Measurements from ENCODE around the gene ATXN3.

GRCh38 chr14:92106143-92106926 lies at the start of gene ATXN3:
- TF ChIP-seq ZNF518A (tag by site-specific recombination; conservative IDR thresholded peaks at IDR 0.05; ENCODE audit: low read depth) (peak; percentile 29; the same call in 1 of the 2 replicates), ZBTB7A (tag by site-specific recombination; IDR thresholded peaks at IDR 0.05; ENCODE audit: low read depth) (peak; percentile 84; the same call in 1 of the 2 replicates), ZNF350 (tag by site-specific recombination; IDR thresholded peaks at IDR 0.05) (no peak), CTCF (tag by site-specific recombination; IDR thresholded peaks at IDR 0.05) (peak; percentile 70), ZNF274 (IDR thresholded peaks at IDR 0.05; ENCODE audit: low read length) (no peak), ZNF274 (tag by site-specific recombination; IDR thresholded peaks at IDR 0.05; ENCODE audit: borderline replicate concordance) (no peak), ZNF341 (tag by site-specific recombination; IDR thresholded peaks at IDR 0.05; ENCODE audit: low read depth) (peak; percentile 71)
- TF ChIP-seq, protein P1, sequence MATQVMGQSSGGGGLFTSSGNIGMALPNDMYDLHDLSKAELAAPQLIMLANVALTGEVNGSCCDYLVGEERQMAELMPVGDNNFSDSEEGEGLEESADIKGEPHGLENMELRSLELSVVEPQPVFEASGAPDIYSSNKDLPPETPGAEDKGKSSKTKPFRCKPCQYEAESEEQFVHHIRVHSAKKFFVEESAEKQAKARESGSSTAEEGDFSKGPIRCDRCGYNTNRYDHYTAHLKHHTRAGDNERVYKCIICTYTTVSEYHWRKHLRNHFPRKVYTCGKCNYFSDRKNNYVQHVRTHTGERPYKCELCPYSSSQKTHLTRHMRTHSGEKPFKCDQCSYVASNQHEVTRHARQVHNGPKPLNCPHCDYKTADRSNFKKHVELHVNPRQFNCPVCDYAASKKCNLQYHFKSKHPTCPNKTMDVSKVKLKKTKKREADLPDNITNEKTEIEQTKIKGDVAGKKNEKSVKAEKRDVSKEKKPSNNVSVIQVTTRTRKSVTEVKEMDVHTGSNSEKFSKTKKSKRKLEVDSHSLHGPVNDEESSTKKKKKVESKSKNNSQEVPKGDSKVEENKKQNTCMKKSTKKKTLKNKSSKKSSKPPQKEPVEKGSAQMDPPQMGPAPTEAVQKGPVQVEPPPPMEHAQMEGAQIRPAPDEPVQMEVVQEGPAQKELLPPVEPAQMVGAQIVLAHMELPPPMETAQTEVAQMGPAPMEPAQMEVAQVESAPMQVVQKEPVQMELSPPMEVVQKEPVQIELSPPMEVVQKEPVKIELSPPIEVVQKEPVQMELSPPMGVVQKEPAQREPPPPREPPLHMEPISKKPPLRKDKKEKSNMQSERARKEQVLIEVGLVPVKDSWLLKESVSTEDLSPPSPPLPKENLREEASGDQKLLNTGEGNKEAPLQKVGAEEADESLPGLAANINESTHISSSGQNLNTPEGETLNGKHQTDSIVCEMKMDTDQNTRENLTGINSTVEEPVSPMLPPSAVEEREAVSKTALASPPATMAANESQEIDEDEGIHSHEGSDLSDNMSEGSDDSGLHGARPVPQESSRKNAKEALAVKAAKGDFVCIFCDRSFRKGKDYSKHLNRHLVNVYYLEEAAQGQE (tag by site-specific recombination; IDR thresholded peaks at IDR 0.05) = peak; percentile 13; the same call in 1 of the 2 replicates
- TF ChIP-seq, protein P2, sequence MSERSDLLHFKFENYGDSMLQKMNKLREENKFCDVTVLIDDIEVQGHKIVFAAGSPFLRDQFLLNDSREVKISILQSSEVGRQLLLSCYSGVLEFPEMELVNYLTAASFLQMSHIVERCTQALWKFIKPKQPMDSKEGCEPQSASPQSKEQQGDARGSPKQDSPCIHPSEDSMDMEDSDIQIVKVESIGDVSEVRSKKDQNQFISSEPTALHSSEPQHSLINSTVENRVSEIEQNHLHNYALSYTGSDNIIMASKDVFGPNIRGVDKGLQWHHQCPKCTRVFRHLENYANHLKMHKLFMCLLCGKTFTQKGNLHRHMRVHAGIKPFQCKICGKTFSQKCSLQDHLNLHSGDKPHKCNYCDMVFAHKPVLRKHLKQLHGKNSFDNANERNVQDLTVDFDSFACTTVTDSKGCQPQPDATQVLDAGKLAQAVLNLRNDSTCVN (tag by site-specific recombination; optimal IDR thresholded peaks at IDR 0.05) = peak; percentile 58
